ENCODE results near the gene BCAS3. TPM values are rescaled to one million over a fixed set of nuclear protein-coding genes. Genes with fewer than 3 reads are reported as not detected.

BCAS3 gene
- total RNA-seq, 1 donor from 2014 or later = 25.6 TPM

DNA sequence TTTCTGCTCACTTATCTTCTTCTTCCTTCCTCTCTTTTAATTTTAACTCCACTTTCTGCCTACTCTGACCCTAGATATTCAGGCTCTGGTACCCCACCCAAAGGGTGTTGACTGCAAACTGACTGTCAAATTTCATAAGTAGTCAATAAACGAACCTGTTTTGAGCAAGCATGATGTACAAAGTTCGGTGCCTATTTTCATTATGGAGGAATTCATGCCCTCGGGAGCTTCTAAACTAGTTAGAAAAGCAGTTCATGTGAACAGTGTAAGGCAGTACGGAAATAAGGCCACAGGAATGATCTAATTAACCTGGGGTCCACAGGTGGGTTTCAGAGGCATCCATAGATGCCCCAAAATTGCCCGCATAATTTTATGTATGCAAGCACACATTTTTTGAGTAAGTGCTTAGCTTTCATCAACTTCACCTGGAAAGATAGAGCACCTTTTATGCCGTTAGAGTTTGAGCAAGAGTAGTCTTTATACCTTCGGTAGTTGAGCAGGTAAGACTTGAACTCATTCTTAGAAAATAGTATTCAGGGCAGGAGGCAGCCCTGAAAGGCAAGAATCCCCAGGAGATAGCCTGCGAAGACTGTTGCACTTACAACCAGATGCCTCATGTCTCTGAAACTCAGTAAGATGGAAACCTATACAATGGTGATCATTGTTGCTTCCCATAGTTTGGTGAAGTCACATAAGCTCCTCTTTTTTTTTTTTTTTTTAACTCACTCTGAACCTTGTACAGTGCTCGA, 685.4 kb downstream of the BCAS3 start:
- DNase-seq (ENCODE audit: low spot score) = no peak

DNA sequence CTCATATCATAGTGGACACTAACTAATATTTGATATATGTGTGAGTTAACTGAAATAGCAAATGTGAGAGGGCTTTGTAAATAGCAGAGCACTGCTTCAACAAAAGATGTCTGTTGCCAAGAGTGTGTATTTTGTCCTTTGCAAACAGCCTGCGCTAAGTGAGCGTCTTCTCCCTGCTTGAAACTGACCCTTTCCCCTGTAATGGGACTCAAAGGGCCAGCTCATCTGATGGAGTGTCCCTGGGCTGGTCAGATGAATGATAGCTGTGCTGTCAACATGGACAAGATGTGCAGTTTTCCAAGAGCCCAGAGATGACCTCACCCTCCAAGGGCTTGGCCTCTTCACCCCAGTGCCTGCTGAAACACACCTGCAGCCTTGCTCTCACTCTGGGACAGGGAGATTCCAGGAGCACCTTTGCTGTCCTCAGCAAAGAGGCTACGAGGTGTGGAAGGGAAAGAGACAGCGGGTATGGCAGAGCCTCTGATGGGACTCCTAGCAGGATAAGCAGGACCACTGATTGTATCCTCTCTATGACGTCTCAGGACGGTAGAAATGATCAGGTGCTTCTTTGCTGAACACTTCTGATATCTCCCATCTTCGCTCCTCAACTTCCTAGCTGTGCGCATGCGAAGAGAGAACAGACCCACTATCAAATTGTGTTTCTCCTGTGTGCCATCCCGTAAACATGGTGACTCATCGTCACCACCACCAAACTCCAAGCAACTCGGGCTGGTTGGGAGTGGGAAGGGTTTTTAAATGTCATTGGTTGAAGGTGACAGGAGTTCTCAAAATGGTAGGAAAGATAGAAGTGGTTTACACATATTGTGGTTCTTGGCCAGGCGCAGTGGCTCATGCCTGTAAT, 686.2 kb downstream of the BCAS3 start:
- DNase-seq (ENCODE audit: low spot score) = no peak

DNA sequence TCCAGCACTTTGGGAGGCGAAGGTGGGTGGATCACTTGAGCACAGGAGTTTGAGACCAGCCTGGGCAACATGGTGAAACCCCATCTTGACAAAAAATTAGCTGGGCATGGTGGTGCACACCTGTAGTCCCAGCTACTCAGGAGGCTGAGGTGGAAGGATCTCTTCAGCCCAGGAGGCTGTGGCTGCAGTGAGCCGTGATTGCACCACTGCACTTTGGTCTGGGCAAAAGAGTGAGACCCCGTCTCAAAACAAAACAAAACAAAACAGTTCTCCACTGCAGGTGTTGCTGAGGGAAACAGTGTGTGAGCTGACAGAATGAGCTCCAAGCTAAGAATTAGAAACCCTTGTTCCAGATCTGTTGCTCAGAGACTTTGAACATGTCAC, 686.8 kb downstream of the BCAS3 start:
- DNase-seq (ENCODE audit: low spot score) = no peak

DNA sequence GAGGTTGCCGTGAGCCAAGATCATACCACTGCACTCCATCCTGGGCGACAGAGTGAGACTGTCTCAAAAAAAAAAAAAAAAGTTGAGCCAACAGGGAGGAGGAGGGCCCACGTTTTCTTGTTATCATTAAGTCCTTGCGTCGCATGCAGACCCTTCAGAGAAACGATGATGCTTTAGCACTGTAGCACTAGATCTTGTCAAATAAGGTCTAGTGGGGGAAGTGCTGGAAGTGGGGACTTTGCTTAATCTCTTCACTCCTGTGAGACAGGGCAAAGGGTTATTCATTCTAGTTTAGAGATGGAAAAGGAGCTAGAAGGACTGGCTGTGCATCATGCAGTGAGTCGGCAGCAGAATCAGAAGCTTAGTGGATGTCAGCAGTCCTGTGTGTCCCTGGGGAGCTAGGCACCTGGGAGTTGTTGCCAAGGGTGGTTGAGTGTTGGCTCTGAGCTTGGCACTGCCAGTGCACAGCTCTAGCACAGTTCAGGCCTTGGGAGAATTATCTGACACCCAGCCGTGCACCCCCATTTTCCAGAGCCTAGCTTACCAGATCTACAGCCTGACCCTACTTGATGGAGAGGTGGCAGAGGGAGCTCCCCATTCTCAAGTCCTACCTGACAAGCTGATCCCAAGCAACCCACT, 688.5 kb downstream of the BCAS3 start:
- no peak for DNase-seq (ENCODE audit: low spot score)

DNA sequence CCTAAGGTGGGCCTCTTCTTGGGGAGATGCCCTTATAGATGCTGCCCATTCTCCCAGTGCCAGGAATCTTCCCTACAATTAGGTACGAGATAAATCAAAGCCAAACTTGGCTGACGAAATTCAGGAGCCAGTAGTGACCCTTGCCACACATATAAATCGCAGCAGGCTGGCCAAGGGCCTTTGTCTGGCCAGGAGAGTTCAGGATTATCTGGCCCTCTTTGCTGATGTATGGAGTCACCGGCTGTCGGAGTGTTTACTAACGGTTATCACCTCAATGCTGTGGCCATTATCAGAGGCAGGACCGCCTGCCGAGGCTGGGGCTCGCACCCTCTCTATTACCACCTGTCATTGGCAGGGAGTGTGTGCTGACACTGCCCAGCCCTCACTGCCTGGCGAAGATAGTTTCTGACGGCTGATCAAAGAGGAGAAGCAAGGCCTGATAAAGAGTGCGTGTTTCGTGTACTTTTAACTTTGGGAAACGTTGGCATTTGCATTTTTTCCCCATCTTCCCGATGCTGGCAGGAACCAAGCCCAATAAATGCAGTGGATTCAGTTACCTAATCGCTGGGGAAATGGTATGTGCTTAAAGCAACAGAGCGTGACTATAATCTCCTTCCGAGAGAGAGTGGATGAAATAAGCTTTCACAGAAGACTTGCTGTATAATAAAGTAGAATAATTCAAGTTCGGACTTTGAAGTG, 689.2 kb downstream of the BCAS3 start:
- no peak for DNase-seq (ENCODE audit: low spot score)

DNA sequence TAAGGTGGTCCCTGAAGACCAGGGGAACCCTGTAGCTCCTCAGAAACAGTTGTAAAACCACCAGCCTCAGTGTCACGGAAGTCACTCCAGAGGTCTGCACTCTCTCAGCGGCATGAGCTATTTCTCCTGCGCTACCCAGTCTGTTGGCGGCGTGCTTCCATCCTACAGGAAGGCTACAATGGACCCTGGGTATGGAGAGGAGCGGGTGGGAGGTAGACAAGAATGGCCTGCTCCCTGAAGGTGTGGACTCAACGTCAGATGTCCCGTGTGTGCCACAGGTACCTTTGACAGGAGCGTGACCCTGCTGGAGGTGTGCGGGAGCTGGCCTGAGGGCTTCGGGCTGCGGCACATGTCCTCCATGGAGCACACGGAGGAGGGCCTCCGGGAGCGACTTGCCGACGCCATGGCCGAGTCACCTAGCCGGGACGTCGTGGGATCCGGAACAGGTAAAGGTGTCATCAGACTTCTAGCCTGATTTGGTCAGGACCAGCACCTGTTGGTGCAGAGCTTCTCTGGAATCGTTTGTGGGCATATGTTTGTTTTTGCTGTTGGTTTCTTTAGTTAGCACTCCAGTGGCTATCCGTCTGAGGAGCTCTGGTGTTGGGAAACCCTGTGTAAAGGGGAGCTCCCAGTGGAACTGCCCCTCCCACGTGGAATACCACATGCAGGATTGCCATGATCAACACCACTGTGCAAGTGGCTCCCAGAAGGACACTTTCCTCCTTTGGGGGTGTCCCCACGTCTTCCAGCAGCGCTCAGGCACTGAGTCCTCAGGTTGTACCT, 690.6 kb downstream of the BCAS3 start:
- no peak for DNase-seq (ENCODE audit: low spot score)

DNA sequence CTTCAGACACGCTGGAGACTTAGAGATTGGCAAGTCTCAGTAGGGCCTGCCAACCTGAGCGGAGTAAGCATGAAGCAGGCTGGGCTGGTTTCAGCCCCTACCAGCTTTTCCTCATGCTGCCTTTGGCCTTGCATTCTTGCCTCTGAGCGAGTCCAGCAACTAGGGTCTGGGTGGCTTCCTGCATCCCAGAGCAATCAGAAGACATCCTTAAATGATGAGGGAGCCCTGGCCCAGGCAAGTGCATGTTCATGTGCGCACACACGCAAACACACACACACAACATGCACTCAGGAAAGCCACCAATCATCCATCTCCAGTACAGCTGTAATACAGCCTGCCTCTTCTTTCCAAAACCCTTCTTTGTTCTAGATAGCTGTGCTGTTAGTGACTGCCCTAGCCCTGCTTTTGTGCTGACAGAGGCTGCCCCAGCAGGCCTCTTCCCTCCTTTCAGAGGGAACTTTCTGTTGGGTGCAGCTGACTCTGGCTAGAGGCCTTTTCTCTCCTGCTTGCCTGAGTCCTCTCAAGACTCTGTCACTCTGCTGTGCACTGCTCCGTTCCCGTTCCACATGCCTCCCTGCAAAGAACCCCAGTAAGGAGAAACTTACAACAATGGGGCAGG, 691.3 kb downstream of the BCAS3 start:
- DNase-seq (ENCODE audit: low spot score) = no peak

DNA sequence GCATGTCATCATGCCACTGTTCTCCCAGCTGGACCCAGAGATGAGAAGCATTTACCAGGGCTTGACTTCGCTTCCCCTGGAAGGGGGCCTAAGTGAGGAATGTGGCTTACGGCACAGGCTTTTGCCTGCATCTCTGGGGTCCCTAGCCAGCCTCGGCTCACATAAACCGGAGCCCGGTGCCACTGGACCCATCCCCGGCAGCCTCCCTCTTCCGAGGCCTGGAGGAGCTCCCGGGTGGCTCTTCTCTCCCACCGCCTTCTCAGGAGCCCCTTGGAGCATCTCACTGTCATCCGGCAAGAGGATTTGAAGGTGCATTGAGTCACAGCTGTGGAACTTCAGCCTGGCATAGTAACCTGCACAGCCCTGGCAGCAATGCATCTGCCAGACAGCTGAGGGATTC, 692.1 kb downstream of the BCAS3 start:
- no peak for DNase-seq (ENCODE audit: low spot score)

DNA sequence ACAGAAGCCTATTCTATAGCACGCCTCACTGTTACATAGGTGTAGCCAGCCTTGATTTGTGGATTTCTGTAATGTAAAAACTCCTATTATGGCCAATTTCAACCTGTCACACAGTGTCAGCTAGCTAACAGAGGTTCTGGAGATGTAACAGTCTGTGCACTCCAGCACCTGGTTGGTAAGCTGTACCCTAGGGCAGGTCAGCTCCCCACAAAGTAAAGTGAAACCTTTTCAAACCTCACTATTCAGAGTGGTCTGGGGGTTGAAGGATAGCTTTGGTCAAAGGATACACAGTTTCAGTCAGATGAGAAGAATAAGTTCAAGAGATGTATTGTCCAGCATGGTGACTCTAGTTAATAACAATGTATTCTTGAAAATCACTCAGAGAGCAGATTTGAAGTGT, 693.5 kb downstream of the BCAS3 start:
- DNase-seq (ENCODE audit: low spot score) = no peak

DNA sequence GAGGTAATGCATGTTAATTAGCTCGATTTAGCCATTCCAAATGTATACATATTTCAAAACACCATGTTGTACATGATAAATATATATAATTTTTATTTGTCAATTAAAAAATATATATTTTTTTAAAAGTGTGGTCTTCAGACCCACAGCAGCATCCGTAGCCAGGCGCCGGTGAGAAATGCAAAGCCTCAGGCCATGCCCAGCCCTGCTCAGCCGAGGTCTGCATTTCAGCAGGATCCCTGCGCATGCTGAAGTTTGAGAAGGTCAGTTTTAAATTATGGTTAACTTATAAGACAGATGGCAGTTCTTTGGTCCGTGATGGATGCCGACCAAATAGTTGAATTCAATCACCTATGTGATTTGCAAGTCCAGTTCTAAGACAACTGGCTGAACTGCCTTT, 694.0 kb downstream of the BCAS3 start:
- no peak for DNase-seq (ENCODE audit: low spot score)

DNA sequence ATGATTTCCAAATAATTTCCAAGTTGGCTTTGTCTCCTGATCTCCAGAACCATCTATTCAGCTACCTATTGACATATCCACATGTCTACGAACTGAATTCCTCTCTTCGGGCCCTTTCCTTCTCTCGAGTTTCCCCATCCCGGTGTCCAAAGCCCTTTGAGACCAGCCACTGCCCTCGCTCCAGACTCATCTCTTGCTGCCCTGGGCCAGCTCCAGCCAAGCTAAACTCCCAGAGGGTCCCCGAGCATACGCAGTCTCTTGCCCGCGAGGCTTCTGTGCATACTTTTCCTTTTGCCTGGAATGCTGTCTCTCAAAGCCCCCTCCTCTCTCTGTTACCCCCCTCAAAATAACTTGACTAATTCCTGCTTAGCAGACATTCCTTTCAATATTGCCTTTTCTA, 694.8 kb downstream of the BCAS3 start:
- no peak for DNase-seq (ENCODE audit: low spot score)

DNA sequence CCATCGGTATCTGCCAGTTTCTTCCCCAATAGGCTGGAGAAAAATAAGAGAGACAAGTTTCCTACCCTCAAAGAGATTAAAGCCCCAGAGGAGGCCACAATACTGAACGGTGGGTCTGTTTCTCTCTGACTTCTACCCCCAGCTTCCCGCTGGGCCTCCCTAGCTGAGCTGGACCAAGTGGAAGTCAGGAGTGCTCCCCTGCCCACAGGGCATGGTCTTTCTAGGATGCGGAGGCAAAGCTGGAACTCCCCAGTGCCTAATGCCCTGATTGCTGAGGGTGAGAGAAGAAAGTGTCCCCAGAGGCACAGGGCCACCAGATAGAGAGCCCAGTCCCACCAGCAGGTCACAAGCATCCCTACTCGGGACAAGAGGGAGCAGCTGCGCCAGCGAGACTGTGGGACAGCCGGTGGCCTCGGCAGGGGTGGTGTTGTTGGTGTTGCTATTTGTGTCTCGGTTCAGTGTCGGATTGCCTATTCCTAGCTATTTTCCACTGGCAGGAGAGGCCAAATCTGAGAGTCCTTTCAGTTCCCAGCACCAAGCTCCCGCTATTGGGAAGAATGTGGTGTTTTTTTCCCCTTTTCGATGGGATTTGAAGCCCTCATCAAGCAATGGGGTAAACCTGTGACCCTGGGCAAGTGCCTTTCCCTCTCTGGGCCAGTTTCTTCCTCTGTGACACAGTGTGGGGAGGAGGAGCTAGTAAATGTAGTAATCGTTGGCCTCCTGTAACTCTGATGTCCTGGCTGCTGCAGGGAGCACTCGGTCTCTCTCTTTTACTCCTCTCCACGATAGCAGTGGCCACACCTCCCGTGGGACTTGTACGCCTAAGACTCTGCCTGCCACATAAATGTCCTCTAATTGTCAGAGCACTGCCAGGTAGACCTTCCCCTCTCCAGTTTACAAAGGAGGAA, 699.5 kb downstream of the BCAS3 start:
- DNase-seq (ENCODE audit: low spot score) = no peak

DNA sequence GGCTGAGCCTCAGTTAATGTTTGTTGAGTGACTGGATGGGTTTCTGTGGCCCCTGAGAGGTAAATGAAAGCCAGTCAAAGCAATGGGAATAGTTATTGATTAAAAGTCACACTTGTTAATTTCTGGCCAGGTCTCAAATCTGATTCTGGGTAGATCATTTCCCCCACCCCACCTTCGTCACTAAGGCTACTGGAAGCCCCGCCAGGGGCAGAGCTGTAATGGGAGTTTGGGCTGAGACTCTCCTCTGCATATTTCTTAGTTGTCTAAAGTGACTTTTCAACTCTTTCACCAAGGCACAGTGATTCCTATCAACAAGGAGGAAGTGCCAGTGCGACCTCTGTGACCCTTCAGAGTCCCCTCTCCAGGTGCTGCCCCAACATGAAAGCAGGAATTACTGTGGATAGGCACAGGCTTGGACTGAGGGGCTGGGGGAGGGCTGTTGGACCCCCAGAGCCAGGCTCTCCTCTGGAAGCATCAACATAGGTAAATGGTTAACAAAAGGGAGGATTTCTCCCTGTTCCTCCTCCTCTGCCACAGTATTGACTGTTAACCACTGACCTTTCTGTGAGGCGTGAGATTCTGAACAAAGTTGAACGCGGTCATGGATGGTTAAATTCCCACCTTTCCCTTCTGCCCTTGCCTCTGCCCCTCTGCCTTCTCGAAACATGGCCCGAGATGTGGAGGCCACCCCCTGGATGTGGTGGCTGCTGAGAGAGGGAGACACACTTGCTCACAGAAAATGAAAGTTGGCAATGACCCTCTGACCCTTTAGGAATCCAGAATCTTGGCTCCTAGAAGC, 701.2 kb downstream of the BCAS3 start:
- no peak for DNase-seq (ENCODE audit: low spot score)

DNA sequence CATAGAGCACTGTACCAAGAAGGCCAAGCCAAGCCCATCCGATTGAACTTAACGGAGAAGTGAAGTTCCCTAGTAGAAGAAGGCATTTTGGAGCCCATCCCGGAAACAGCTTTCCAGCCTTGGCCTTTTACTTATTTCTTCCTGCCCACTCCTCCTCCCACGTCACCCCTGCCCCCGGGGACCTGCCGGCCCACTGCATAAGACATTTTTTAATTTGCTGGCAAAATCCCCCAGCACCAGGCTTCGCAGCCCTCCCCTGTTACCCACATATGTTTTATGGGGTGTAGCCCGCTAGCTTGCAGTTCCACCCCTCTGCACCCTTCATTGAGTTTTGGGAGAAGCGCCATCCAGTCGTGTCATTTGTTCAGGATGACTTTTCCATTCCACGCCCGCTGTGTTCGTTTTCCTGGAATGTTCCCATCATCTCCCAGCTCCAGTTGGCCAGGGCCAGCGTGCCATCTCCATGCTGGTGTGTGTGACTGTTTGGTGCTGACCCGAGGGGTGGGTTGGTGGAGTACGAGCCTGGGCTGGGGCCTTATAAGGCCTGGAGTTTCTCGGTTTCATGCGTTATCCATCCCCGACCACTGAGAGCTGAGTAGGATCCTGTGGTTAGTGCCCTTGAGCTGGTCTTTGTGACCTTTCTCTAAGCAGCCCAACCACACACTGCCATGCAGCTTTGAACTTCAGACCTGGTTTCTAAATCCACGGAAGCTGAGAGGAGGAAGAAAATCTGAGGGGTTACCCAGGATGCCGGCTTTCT, 702.0 kb downstream of the BCAS3 start:
- DNase-seq (ENCODE audit: low spot score) = no peak

DNA sequence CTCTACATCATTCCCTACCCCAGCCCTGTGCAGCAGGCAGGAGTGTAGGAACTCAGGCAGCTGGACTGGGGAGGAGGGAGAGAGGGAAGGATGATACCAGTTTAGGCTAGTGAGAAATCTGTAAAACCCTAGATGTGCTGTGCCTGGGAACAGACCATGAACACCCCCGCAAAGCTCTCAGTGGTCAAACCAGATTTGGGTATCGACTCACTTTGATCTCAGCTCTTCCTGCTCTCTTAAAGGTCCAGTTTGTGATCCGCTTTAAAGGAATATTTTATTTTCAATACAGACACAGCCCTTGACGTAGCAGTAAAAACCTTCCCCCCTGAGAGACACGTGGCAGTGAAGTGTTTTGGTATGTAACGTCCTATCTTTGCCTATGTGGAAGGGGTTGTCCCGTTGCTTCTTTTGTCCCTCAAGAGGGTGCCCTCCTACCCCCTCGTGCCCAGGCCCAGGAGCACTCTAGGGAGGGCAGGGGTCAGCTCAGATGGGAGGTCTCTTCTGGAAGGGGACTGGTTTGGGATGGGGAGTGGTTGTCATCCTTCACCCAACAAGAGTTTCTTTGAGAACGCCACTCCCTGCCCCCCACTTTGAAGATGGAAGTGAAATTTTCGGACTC, 702.7 kb downstream of the BCAS3 start:
- DNase-seq (ENCODE audit: low spot score) = no peak

DNA sequence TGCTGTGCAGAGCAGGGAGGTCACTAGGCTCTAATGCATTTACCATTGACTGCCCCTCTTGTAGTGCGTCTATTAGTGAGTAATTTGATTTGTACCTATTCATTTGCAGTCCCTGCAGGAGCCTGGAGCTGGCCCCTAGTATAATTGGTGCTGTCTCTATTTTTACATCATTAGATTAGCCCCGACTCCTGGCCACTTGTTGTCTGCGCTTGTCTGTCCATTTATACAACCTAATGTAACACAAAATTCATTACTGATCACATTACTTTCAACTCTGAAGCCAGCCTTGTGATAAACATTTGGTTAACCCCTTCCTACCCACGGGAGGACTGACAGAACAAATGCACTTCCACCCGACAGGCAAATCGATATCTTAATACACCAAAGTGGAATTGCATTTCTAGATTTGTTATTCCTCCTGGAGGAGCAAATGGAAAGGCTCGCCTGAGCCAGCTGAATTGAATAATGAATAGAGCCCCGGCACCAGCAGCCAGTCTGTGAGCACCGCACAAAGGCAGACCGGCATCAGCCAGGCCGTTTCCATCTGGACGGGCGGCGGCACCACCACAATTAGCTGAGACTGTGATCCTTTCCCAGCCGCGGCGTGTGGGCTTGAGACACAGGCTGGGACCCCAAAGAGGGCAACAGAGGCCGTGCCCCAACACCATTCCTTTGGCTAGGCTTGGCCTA, 703.3 kb downstream of the BCAS3 start:
- no peak for DNase-seq (ENCODE audit: low spot score)

DNA sequence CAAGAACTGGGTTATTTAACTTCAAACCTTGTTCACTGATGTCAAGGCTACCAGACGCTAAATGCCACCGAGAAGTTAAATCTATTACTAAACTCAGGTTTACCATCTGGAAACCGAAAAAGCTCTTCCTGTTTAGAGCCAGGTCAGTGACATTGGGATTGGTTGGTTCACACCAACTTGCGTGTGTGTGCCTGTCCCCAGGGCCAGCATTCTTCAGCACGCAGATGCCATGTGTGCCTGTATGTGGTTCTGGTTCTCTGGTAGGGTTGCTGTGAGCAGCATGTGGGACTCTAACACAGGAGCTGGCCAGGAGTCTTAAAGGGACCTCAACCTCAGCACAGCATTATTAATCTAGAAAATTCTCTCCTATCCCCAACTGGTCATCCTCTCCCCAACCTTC, 703.9 kb downstream of the BCAS3 start:
- no peak for DNase-seq (ENCODE audit: low spot score)
